T-helper 1 cell treated with Interleukin-12 subunit alpha and Interleukin-12 subunit beta and Interleukin-4 antibody, amounts not matched to agents 30 ng/mL and 1 ng/mL, for 36 hours (primary cell): ENCODE data around the gene SH2D3A. TPM values are rescaled to one million over a fixed set of nuclear protein-coding genes. Genes with fewer than 3 reads are reported as not detected.
"Not testable (repeated sequence)": the region's sequence is repeated elsewhere in the genome, so short reads cannot be mapped to it uniquely, and the experiment has no call there.

ENCODE experiments used
- intact Hi-C: fragments of 100-400 bp; cut with micrococcal nuclease; formaldehyde crosslinking; loops from one replicate; pipeline ENCODE4 v1.15.1; 2024
- total RNA-seq: library from RNA; stranded (reverse); gene quantifications from 2 replicates; pipeline ENCODE4 v1.2.3, GENCODE V29; 2022

SH2D3A gene
- total RNA-seq, 1 donor from 2014 or later, result 29.7 TPM

DNA sequence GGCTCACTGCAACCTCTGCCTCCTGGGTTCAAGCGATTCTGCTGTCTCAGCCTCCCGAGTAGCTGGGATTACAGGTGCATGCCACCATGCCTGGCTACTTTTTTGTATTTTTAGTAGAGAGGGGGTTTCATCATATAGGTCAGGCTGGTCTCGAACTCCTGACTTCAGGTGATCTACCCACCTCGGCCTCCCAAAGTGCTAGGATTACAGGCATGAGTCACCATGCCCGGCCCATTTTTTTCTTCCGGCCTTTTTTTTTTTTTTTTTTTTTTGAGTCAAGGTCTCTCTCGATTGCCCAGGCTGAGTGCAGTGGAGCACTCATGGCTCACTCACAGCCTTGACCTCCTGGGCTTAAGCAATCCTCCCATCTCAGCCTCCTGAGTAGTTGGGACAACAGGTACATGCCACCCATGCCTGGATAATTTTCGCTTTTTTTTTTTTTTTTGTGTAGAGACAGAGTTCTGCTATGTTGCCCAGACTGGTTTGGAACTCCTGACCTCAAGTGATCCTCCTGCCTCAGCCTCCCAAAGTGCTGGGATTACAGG, 4.9 kb downstream of the SH2D3A start:
- intact Hi-C loops, result not testable (repeated sequence)

- intact Hi-C loops, result no loop called here
These were observed 6.1 kb downstream of the SH2D3A start for GRCh38 chr19:6761053-6761676.

DNA sequence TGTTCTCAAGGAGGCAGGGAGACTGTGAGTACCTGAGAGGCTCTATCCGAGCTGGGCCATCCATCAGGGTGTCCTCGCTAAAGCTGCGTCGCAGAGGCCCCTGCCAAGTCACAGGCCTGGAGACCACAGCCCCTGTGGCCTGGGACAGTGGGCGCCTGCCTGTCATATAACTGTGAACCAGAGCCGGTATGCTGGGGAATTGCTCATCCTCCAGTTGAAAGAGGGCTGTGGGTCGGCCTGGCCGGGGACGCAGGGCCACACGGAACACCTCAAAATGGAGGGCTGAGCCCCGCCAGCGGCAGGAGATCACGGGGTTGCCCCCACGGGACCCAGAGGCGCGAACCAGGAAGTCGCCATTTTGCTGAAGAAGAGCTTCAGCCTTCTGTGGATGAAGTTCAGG, 6.6 kb downstream of the SH2D3A start:
- intact Hi-C loops, result no loop called here

DNA sequence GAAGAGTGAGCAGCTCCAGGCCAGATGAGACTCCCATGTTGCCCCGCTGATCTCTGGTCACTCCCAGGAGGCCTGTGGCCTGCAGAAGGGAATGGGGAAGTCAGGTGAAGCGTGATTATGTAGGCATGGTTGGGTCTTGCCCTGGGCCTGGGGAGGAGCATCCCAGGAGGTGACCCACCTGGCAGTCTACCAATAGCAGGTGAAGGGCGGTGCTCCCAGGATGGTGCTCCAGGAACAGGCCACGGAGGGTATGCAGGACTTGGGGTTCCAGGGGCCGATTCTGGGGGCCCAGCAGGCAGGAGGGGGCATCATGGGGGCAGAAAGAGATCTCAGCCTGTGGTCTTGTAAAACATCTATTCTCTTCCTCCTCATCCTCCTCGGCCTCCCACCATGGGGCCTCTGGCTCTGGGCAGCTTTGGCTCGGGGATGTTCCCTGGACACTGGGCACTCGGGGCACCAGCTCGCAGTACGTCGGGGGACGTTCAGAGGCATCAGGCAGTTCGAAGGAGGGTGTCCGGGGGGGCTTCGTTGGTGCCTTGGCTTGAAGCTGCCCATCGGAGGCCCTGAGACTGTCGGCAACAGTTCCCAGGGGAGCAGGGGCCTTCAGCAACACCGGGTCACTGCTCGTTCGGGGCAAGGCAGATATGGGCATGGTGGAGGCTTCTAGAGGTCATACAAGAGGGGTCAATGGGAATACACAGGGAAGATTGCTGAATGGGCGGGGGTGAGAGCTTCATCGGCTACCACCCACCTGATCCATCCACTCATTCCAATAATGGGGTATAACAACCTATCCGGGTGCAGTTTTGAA, 12.4 kb downstream of the SH2D3A start:
- intact Hi-C loops, result no loop called here

- intact Hi-C loops, result no loop called here
These were observed 13.1 kb downstream of the SH2D3A start for GRCh38 chr19:6754136-6754535.

GRCh38 chr19:6753178-6754031, 13.8 kb downstream of the SH2D3A start:
- intact Hi-C loops, result loop anchor here (1.0 kb wide), 7 partner anchors 14 to 237 kb away; partner anchors contain the start of genes GPR108, SH2D3A and VAV1

GRCh38 chr19:6752256-6753177, 14.7 kb downstream of the SH2D3A start:
- intact Hi-C loops, result loop anchor here (1.0 kb wide), 7 partner anchors 15 to 236 kb away; partner anchors contain the start of genes GPR108, SH2D3A and VAV1

DNA sequence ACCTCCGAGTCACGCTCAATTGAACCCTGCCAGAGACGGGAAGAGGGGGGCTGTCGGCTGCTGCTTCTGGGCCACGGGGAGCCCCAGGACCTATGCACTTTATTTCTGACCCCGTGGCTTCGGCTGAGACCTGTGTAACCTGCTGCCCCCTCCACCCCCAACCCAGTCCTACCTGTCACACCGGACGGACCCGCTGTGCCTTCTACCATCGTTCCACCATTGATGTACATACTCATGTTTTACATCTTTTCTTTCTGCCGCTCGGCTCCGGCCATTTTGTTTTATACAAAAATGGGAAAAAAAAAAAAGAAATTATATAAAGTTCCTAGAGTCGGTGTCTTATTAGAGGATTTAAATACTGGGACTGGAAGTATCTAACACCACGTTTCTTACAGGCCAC, 16.0 kb downstream of the SH2D3A start:
- intact Hi-C loops, result no loop called here

GRCh38 chr19:6750062-6750461, 17.2 kb downstream of the SH2D3A start:
- intact Hi-C loops, result no loop called here

DNA sequence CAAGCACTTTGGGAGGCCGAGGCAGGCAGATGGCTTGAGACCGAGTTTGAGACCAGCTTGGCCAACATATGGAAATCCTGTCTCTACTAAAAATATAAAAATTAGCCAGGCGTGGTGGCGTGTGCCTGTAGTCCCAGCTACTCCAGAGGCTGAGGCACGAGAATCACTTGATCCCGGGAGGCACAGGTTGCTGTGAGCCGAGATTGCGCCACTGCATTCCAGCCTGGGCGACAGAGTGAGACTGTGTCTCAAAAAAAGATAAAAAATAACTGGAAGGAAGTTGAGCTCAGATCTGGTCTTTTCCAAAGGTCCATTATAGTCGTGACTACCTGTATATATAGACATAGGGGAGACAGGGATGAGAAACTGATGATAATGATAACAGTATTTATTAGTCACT, 18.7 kb downstream of the SH2D3A start:
- intact Hi-C loops, result not testable (repeated sequence)

DNA sequence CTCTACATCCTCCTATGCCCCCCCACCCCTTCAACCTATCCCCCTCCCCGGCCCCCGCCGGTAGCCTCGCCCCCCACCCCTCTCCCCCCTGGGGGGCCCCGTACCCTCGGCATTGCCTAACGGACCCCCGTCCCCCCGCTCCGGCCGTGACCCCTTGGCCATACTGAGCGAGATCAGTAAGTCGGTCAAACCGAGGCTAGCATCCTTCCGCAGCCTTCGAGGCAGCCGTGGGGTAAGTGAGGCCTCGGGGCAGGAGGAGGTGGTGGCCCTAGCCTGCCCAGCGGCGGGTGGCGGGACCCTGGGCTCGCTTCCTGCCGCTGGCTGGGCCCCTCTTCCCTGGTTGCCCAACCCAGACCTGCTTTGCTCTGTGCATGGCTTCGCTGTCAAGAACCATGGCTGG, 21.3 kb downstream of the SH2D3A start:
- intact Hi-C loops, result no loop called here

DNA sequence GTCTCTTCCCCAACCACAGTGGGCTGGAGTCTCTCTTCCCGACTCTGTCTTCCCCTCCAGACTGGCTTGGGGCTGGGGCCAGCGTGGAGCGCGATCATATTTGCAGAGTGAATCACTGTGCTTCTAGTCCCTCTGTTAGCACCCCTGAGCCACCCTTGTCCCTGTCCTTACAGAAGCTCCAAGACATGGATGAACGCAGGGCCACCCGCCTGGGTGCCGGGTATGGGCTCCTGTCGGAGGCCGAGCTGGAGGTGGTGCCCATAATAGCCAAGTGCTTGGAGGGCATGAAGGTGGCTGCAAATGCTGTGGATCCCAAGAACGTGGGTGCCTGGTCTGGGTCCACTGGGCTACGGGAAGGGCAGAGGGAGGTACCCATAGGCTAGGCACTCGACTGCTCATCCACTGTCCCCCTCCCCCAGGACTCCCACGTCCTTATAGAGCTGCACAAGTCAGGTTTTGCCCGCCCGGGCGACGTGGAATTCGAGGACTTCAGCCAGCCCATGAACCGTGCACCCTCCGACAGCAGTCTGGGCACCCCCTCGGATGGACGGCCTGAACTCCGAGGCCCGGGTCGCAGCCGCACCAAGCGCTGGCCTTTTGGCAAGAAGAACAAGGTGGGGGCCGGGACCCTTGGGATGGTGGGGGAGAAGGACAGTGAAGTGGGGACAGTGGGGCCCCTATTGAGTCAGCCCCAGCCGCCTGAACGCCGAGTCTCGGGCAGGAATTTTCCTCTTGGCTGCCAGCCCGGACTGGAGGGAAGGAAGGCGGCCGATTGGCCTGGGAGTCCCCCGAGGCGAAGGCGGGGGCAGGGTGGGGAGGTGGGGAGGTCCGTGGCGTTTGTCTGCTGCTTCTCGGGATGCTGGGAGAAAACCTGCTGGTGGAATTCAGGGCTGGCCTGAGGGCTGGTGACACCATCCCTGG, 22.6 kb downstream of the SH2D3A start:
- intact Hi-C loops, result no loop called here

GRCh38 chr19:6743714-6744380, 23.4 kb downstream of the SH2D3A start:
- intact Hi-C loops, result no loop called here

- intact Hi-C loops, result no loop called here
These were observed 24.2 kb downstream of the SH2D3A start for GRCh38 chr19:6743066-6743465.

GRCh38 chr19:6740589-6741343, 26.5 kb downstream of the SH2D3A start:
- intact Hi-C loops, result no loop called here

DNA sequence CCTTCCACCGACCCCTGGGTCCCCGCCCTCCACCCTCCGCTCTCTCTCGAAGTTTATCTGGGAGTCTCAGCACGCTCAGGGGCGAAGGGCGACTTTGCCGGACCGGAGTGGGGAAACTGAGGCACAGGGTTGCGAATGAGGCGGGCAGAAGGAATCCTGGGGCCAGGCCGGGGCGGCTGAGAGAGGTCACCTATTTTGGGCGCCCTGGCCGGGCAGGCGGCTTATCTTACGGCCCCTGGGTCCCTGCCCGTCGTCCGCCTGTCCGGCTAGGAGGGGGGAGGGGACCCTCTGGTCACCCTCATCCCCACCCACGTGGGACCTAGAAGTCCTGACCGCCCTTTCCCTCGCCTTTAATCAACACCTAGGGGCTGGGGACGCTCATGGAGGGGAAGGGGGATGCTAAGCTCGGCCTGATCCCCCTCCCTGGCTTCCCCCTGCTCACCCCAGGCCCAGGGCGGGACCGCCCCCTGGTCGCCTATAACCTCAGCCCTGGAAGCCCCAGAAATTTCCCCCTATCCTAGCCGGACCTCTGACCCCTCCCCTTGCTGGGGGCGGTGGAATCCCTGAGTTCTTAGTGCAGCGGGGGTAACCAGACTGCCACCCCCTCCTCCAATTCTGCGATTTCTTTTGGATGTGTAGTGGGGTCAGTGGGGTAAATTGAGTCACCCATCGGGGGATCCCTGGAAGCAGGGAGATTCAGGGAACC, 27.2 kb downstream of the SH2D3A start:
- intact Hi-C loops, result loop anchor here (1.0 to 5.0 kb wide), 5 partner anchors 32 to 1652 kb away; partner anchors contain the start of genes GTF2F1, RAB11B, RANBP3 and VAV1

DNA sequence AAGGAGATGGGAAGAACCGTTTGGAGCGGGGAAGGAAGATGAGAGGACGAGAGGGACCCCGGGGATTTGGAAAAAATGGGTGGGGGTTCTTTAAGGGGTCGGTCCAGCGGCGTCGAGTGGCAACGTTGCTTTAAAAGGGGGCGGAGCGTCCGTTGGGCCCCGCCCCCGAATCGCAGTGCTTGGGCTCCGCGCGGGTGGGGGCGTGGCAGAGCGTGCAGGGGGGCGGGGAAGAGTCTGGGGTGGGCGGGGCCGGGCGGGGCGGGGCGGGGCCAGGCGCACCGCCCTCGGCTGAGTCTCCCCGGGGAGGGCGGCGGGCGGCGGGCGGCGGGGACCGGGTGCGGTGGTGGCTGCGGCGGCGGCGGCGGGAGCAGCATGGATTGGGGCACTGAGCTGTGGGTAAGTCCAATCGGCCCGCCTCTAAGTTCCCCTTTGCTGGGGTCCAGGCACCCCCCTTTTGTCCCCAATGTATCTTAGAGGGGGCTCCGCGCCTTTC, 27.8 kb downstream of the SH2D3A start, which contains the start of gene TRIP10:
Gene TRIP10 (plus strand): TSS at position 291 of the 493 bp plus-strand sequence. CDS start 82 bp downstream, at position 373.
- intact Hi-C loops, result loop anchor here (1.0 to 5.0 kb wide), 5 partner anchors 33 to 1653 kb away; partner anchors contain the start of genes GTF2F1, RAB11B, RANBP3 and VAV1
